Stomach (tissue), 9 donors: ENCODE data around the gene ACACA. TPM values are rescaled to one million over a fixed set of nuclear protein-coding genes. Genes with fewer than 3 reads are reported as not detected.

Source experiments
- DNase-seq, 2 donors: peaks; one replicate each; pipeline versions ENCODE4 v3.0.0 to v3.0.0-alpha.2; 2013 to 2019
- H3K27ac ChIP-seq, 5 donors: fragments of 200-600 bp in 4 of 5; sonication (generic) in 4 of 5; one replicate each; pipeline ENCODE4 v1.5.1; 2013 to 2019; ENCODE audit warnings: mild to moderate bottlenecking in 1 of 5, moderate library complexity in 1 of 5
- H3K27me3 ChIP-seq, 3 donors: fragments of 200-600 bp; sonication (generic); one replicate each; pipeline ENCODE4 v1.5.1; 2017 to 2019; ENCODE audit warnings: mixed run types in 1 of 3
- H3K36me3 ChIP-seq, 4 donors: fragments of 200-600 bp; sonication (generic); 1 replicate in 3 of 4; 2 replicates in 1 of 4; pipeline ENCODE4 v1.5.1; 2016 to 2019
- H3K4me1 ChIP-seq, 4 donors: fragments of 200-600 bp; sonication (generic); one replicate each; pipeline ENCODE4 v1.5.1; 2016 to 2019
- H3K4me3 ChIP-seq, 4 donors: fragments of 200-600 bp; sonication (generic) in 3 of 4; one replicate each; pipeline ENCODE4 v1.5.1; 2016 to 2019; ENCODE audit warnings: mild to moderate bottlenecking in 1 of 4
- H3K9me3 ChIP-seq, 4 donors: fragments of 200-600 bp; sonication (generic); one replicate each; pipeline ENCODE4 v1.5.1; 2016 to 2019
- CTCF ChIP-seq, 7 experiments: fragments of 450-650 bp in 4 of 7; fragments of 200-600 bp in 3 of 7; sonication (generic) in 3 of 7; IDR thresholded peaks; one replicate each; pipeline ENCODE4 v1.5.1; 2016 to 2019; ENCODE audit warnings: antibody characterized with exemption in 7 of 7, control low read depth in 2 of 7, mild to moderate bottlenecking in 1 of 7
- EP300 ChIP-seq: sonication (generic); formaldehyde crosslinking; IDR thresholded peaks from one replicate; pipeline ENCODE4 v1.6.1; 2017; ENCODE audit warnings: antibody characterized with exemption
- POLR2A ChIP-seq, 4 donors: fragments of 450-650 bp; IDR thresholded peaks; one replicate each; pipeline ENCODE4 v1.6.1; 2016; ENCODE audit warnings: antibody characterized with exemption in 4 of 4, control low read depth in 2 of 4, mild to moderate bottlenecking in 1 of 4, moderate library complexity in 1 of 4
- POLR2AphosphoS5 ChIP-seq, 3 donors: sonication (generic); formaldehyde crosslinking; IDR thresholded peaks; one replicate each; pipeline ENCODE4 v1.6.1; 2016; ENCODE audit warnings: antibody characterized with exemption in 3 of 3
- WGBS, 5 donors: extraction: QIAGEN DNeasy Blood & Tissue Kit in 3 of 5; methylation state at CpG; one replicate each; pipeline versions ENCODE4 v1.1.5 to v1.1.7; 2013 to 2018; 5-methylcytosine and 5-hydroxymethylcytosine counted together
- intact Hi-C: fragments of 100-400 bp; cut with DNase I; formaldehyde crosslinking; loops from one replicate; pipeline ENCODE4 v1.15.1; 2023; ENCODE audit warnings: low total_unique reads
- polyA plus RNA-seq, 3 donors: library from polyadenylated mRNA; stranded (reverse); fragments of 200-250 nt; gene quantifications; one replicate each; pipeline ENCODE4 v1.2.3, GENCODE V29; 2013
- total RNA-seq, 5 donors: library from RNA; depleted of rRNA; stranded (reverse); fragments of >200 nt; gene quantifications; one replicate each; pipeline versions ENCODE4 v1.1.0 to v1.2.3, GENCODE V29; 2014 to 2016
- donor health status: healthy with polysubstance abuse.
- donor health status: Bipolar disorder and iron deficiency.
- donor health status: healthy.

The ACACA gene
- total and polyA plus RNA-seq, 8 donors: 9.9 to 59.8 (median 27.7) TPM

GRCh38 chr17:37109106-37109505 lies 297.5 kb downstream of the ACACA start:
- no peak for TF ChIP-seq CTCF (IDR thresholded peaks at IDR 0.05)
- no peak for TF ChIP-seq POLR2A (IDR thresholded peaks at IDR 0.05)
- TF ChIP-seq EP300: no peak
- no peak for TF ChIP-seq POLR2AphosphoS5 (IDR thresholded peaks at IDR 0.05)
- 93 to 97% (median 96%) methylated on average over 5 of the region's 5 CpGs for WGBS, 5 donors

DNA sequence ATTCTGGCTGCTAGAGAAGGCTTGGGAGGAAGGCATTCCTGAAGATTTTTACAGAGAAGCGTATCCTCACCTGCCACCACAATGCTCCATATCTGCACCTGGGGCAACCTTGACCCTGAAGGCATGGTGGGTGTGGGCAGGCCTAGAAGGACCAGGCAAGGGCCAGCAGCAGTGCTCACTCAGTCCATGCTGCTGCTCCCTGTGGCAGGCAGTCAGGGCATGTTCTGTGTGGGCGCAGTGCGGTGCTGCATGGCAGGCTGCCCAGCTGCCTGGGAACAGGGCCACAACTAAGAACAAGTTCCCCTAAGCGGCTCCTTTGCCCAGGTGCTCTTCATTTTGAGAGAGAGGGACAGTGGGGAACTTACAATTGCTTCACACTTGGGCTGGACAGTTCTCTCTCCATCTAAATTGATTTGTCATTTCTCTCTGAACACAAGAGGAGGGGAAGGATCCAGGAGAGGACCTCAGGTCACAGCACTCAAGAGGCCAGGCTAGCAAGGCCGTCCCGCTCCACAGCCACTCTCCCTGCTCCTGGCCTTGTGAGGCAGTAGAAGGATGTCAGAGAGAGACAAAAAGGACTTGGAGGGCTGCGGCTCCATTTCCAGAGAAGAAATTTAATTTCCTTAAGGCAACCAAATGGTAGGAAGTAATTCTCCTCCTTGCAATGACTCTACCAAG lies 299.1 kb downstream of the ACACA start:
- peak; percentile 62 to 87 for DNase-seq
- intact Hi-C loops: no loop called here
- peaks cover 0 to 15% (median 10%) of the 10 kb centered on the region in 4 donors for H3K4me1 ChIP-seq
- H3K9me3 ChIP-seq: no peaks in the 10 kb centered on the region
- H3K27me3 ChIP-seq: no peaks in the 10 kb centered on the region
- WGBS, 5 donors: 53 to 65% (median 56%) methylated on average over 7 of the region's 7 CpGs
- H3K4me3 ChIP-seq: no peak overlapping the region
- peaks cover 0 to 82% (median 58%) of the 10 kb centered on the region in 4 donors for H3K36me3 ChIP-seq
- peak overlapping the region in 1 of 5 donors; percentile 31 for H3K27ac ChIP-seq
- TF ChIP-seq CTCF (IDR thresholded peaks at IDR 0.05) (no peak), POLR2A (IDR thresholded peaks at IDR 0.05) (no peak), EP300 (no peak), POLR2AphosphoS5 (IDR thresholded peaks at IDR 0.05) (peak in 1 of 3 donors; percentile 45)

More at GRCh38 chr17:37109106-37109505, 297.5 kb downstream of the ACACA start:
- Histone ChIP-seq H3K4me3 (no peak overlapping the region), H3K36me3 (peaks cover 6 to 79% (median 56%) of the 10 kb centered on the region in 4 donors), H3K27ac (no peak overlapping the region), H3K9me3 (no peaks in the 10 kb centered on the region), H3K4me1 (peaks cover 0 to 15% (median 10%) of the 10 kb centered on the region in 4 donors), H3K27me3 (no peaks in the 10 kb centered on the region)
- intact Hi-C loops: no loop called here
- no peak for DNase-seq

DNA sequence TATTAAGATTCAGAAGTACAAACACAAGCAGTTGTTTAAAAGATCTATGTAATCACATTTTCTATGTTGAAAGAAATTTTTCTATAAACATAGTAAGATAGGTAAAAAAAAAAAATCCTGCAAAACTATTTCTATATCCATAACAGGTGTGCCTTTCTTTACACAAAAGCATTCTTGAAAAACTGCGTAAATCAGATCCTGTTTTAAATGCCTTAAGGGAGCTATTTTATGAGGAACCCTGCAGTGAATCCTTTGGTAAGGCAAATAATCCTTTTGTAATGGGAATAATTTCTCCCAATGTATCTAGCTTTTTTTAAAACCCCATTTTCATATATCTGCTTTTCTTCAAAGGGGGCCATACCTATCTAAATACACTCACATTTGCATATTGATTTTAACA lies 300.6 kb downstream of the ACACA start:
- TF ChIP-seq POLR2AphosphoS5 (IDR thresholded peaks at IDR 0.05) (no peak), POLR2A (IDR thresholded peaks at IDR 0.05) (no peak), EP300 (no peak), CTCF (IDR thresholded peaks at IDR 0.05) (no peak)
- H3K4me3 ChIP-seq: no peak overlapping the region
- no peak overlapping the region for H3K27ac ChIP-seq
- peaks cover 0 to 80% (median 55%) of the 10 kb centered on the region in 4 donors for H3K36me3 ChIP-seq
- H3K4me1 ChIP-seq: peaks cover 0 to 15% (median 10%) of the 10 kb centered on the region in 4 donors
- DNase-seq: no peak
- no peaks in the 10 kb centered on the region for H3K27me3 ChIP-seq
- intact Hi-C loops: no loop called here
- no peaks in the 10 kb centered on the region for H3K9me3 ChIP-seq
- WGBS, 5 donors: 94 to 100% (median 95%) methylated on average over 1 of the region's 1 CpG

DNA sequence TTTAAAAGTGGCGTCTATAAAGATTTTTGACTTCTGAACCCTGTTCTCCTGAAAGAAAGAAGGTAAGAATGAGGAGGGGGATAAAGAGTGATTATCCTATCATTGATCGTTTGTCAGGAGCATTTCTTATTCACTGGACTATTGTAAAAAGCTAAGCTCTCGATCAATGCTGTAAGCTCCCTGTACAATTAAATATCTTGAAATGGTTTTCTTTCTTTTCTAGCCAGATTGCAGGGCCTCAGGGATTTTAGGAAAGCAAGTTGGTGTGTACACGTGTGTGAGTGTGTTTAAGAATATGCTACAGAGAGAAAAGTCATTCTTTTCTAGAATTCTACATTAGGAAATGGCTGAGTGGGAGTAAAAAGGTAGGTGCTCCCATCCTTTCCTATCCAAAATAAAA lies 303.4 kb downstream of the ACACA start:
- Histone ChIP-seq H3K27me3 (no peaks in the 10 kb centered on the region), H3K4me1 (peaks cover 0 to 15% (median 10%) of the 10 kb centered on the region in 4 donors), H3K36me3 (peaks cover 0 to 57% (median 37%) of the 10 kb centered on the region in 4 donors), H3K9me3 (no peaks in the 10 kb centered on the region), H3K4me3 (no peak overlapping the region), H3K27ac (no peak overlapping the region)
- TF ChIP-seq EP300 (no peak), CTCF (IDR thresholded peaks at IDR 0.05) (no peak), POLR2A (IDR thresholded peaks at IDR 0.05) (no peak), POLR2AphosphoS5 (IDR thresholded peaks at IDR 0.05) (no peak)
- 93 to 96% (median 95%) methylated on average over 4 of the region's 4 CpGs for WGBS, 5 donors
- DNase-seq: no peak
- intact Hi-C loops: no loop called here
